IPS-20b (cell line): Measurements from ENCODE around the gene ZNF490.

ENCODE experiments used
- H3K27ac ChIP-seq: one replicate; pipeline ENCODE4 v1.5.1; 2013; ENCODE audit warnings: low read length
- H3K27me3 ChIP-seq: 2 replicates; pipeline ENCODE4 v1.6.1; 2013; ENCODE audit warnings: mild to moderate bottlenecking, low read length, inconsistent platforms; ENCODE audit not compliant: insufficient read depth
- H3K36me3 ChIP-seq: 2 replicates; pipeline ENCODE4 v1.6.1; 2013; ENCODE audit warnings: low read depth, mild to moderate bottlenecking, inconsistent platforms, low read length, moderate library complexity; ENCODE audit not compliant: insufficient read depth
- H3K4me1 ChIP-seq: 2 replicates; pipeline ENCODE4 v1.6.1; 2013; ENCODE audit warnings: mild to moderate bottlenecking, control low read depth, inconsistent platforms, low read length, moderate library complexity; ENCODE audit not compliant: insufficient read depth
- H3K4me3 ChIP-seq: 2 replicates; pipeline ENCODE4 v1.5.1; 2013; ENCODE audit warnings: mild to moderate bottlenecking, low read length, inconsistent platforms
- H3K9ac ChIP-seq: 2 replicates; pipeline ENCODE4 v1.6.1; 2013; ENCODE audit warnings: low read depth, mild to moderate bottlenecking, inconsistent platforms, low read length, moderate library complexity
- H3K9me3 ChIP-seq: 2 replicates; pipeline ENCODE4 v1.6.1; 2013; ENCODE audit warnings: mild to moderate bottlenecking, low read depth, low read length, inconsistent platforms; ENCODE audit not compliant: insufficient read depth

ZNF490 gene

GRCh38 chr19:12611361-12611699 lies 717 bp upstream of the ZNF490 start:
- Histone ChIP-seq H3K9ac (peak overlapping the region; percentile 90), H3K36me3 (peaks cover 25% of the 10 kb centered on the region), H3K4me1 (no peaks in the 10 kb centered on the region), H3K27me3 (no peaks in the 10 kb centered on the region), H3K27ac (peak overlapping the region; percentile 4), H3K9me3 (no peaks in the 10 kb centered on the region), H3K4me3 (peak overlapping the region; percentile 93)

- H3K36me3 ChIP-seq, result peaks cover 10% of the 10 kb centered on the region; the same call in 1 of the 2 replicates
- no peak overlapping the region for H3K4me3 ChIP-seq
- H3K27ac ChIP-seq, result no peak overlapping the region
- H3K4me1 ChIP-seq, result no peaks in the 10 kb centered on the region
- H3K27me3 ChIP-seq, result no peaks in the 10 kb centered on the region
- H3K9ac ChIP-seq, result no peak overlapping the region
- no peaks in the 10 kb centered on the region for H3K9me3 ChIP-seq
Observed at GRCh38 chr19:12607631-12608030, 3.0 kb downstream of the ZNF490 start.

GRCh38 chr19:12606796-12607195 lies 3.8 kb downstream of the ZNF490 start:
- Histone ChIP-seq H3K4me1 (no peaks in the 10 kb centered on the region), H3K4me3 (no peak overlapping the region), H3K36me3 (0 out of 2 replicates have a peak, but pooled peaks cover 8% of the 10 kb centered on the region), H3K27me3 (no peaks in the 10 kb centered on the region), H3K9ac (no peak overlapping the region), H3K9me3 (no peaks in the 10 kb centered on the region), H3K27ac (no peak overlapping the region)

GRCh38 chr19:12603714-12604113 lies 6.9 kb downstream of the ZNF490 start:
- Histone ChIP-seq H3K36me3 (0 out of 2 replicates have a peak, but pooled peaks cover 8% of the 10 kb centered on the region), H3K4me3 (no peak overlapping the region), H3K27ac (no peak overlapping the region)

GRCh38 chr19:12597594-12597993 lies 13.0 kb downstream of the ZNF490 start:
- H3K27me3 ChIP-seq, result no peaks in the 10 kb centered on the region
- no peak overlapping the region for H3K9ac ChIP-seq

More at GRCh38 chr19:12603714-12604113, 6.9 kb downstream of the ZNF490 start:
- Histone ChIP-seq H3K9ac (no peak overlapping the region), H3K4me1 (no peaks in the 10 kb centered on the region), H3K27me3 (no peaks in the 10 kb centered on the region), H3K9me3 (no peaks in the 10 kb centered on the region)

GRCh38 chr19:12596927-12597548 lies 13.6 kb downstream of the ZNF490 start:
- no peak overlapping the region for H3K27ac ChIP-seq
- H3K9me3 ChIP-seq, result no peaks in the 10 kb centered on the region
- H3K36me3 ChIP-seq, result no peaks in the 10 kb centered on the region
- no peaks in the 10 kb centered on the region for H3K4me1 ChIP-seq
- no peak overlapping the region for H3K4me3 ChIP-seq
- H3K27me3 ChIP-seq, result no peaks in the 10 kb centered on the region
- H3K9ac ChIP-seq, result no peak overlapping the region

More at GRCh38 chr19:12597594-12597993, 13.0 kb downstream of the ZNF490 start:
- Histone ChIP-seq H3K4me1 (no peaks in the 10 kb centered on the region), H3K27ac (no peak overlapping the region), H3K9me3 (no peaks in the 10 kb centered on the region), H3K4me3 (no peak overlapping the region), H3K36me3 (no peaks in the 10 kb centered on the region)

GRCh38 chr19:12596485-12596884 lies 14.1 kb downstream of the ZNF490 start:
- Histone ChIP-seq H3K27ac (no peak overlapping the region), H3K4me3 (no peak overlapping the region), H3K27me3 (no peaks in the 10 kb centered on the region), H3K9me3 (no peaks in the 10 kb centered on the region), H3K36me3 (no peaks in the 10 kb centered on the region), H3K9ac (no peak overlapping the region), H3K4me1 (no peaks in the 10 kb centered on the region)

GRCh38 chr19:12581100-12581499 lies 29.5 kb downstream of the ZNF490 start:
- peaks cover 36% of the 10 kb centered on the region for H3K9me3 ChIP-seq

GRCh38 chr19:12580180-12580694 lies 30.4 kb downstream of the ZNF490 start:
- Histone ChIP-seq H3K27me3 (no peaks in the 10 kb centered on the region), H3K4me1 (no peaks in the 10 kb centered on the region), H3K9ac (no peak overlapping the region), H3K27ac (no peak overlapping the region), H3K9me3 (peaks cover 36% of the 10 kb centered on the region), H3K4me3 (no peak overlapping the region), H3K36me3 (peaks cover 41% of the 10 kb centered on the region)

More at GRCh38 chr19:12581100-12581499, 29.5 kb downstream of the ZNF490 start:
- H3K36me3 ChIP-seq, result peaks cover 41% of the 10 kb centered on the region
- no peaks in the 10 kb centered on the region for H3K27me3 ChIP-seq
- no peak overlapping the region for H3K27ac ChIP-seq
- H3K4me3 ChIP-seq, result no peak overlapping the region
- no peaks in the 10 kb centered on the region for H3K4me1 ChIP-seq
- H3K9ac ChIP-seq, result no peak overlapping the region

- Histone ChIP-seq H3K27me3 (no peaks in the 10 kb centered on the region), H3K36me3 (peaks cover 41% of the 10 kb centered on the region), H3K4me1 (no peaks in the 10 kb centered on the region), H3K27ac (no peak overlapping the region), H3K4me3 (no peak overlapping the region), H3K9ac (no peak overlapping the region), H3K9me3 (peaks cover 36% of the 10 kb centered on the region)
Observed at GRCh38 chr19:12578641-12579040, 32.0 kb downstream of the ZNF490 start.

- H3K9ac ChIP-seq, result no peak overlapping the region
- H3K4me1 ChIP-seq, result no peaks in the 10 kb centered on the region
- H3K36me3 ChIP-seq, result peaks cover 11% of the 10 kb centered on the region; the same call in 1 of the 2 replicates
- no peaks in the 10 kb centered on the region for H3K27me3 ChIP-seq
- no peak overlapping the region for H3K27ac ChIP-seq
- no peak overlapping the region for H3K4me3 ChIP-seq
- H3K9me3 ChIP-seq, result no peaks in the 10 kb centered on the region
Observed at GRCh38 chr19:12574036-12574435, 36.6 kb downstream of the ZNF490 start.

- H3K9me3 ChIP-seq, result no peaks in the 10 kb centered on the region
- H3K27me3 ChIP-seq, result no peaks in the 10 kb centered on the region
- no peak overlapping the region for H3K4me3 ChIP-seq
- H3K4me1 ChIP-seq, result no peaks in the 10 kb centered on the region
- H3K27ac ChIP-seq, result no peak overlapping the region
- H3K36me3 ChIP-seq, result no peaks in the 10 kb centered on the region
- H3K9ac ChIP-seq, result no peak overlapping the region
Observed at GRCh38 chr19:12567951-12568350, 42.7 kb downstream of the ZNF490 start.
